DND-41 (cell line): Measurements from ENCODE around the gene PCDH9.

Experiments used
- EZH2 ChIP-seq: IDR thresholded peaks from 3 replicates; pipeline ENCODE4 v1.6.1; 2012; ENCODE audit warnings: borderline replicate concordance, low read depth, mild to moderate bottlenecking, moderate library complexity, low read length, inconsistent platforms; ENCODE audit not compliant: severe bottlenecking
- TF ChIP-seq, protein P1 (sequence below): IDR thresholded peaks from 2 replicates; pipeline ENCODE4 v1.5.1; 2012; ENCODE audit warnings: borderline replicate concordance, low read length, moderate library complexity, mild to moderate bottlenecking; ENCODE audit not compliant: poor library complexity, severe bottlenecking; ENCODE audit errors: extremely low read depth

DNA sequence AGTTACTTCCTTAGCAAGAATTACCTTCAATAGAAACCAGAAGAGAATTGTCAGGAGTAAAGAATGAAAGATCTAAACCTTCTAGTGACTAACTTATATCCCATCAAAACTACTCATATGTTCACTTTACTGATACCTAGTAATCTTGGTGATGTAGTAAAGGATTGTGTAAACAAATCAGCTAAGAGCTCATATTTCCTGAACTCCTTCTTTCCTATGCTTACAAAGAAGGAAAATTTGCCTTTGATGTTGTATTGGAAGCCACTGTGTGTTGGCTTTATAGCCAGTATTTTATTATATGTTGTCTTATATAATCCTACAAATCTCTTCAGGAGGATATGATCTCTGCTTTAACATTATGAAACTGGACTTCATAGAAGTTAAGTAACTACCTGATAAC lies 671.0 kb downstream of the PCDH9 start:
- no peak for TF ChIP-seq EZH2
- TF ChIP-seq, protein P1, sequence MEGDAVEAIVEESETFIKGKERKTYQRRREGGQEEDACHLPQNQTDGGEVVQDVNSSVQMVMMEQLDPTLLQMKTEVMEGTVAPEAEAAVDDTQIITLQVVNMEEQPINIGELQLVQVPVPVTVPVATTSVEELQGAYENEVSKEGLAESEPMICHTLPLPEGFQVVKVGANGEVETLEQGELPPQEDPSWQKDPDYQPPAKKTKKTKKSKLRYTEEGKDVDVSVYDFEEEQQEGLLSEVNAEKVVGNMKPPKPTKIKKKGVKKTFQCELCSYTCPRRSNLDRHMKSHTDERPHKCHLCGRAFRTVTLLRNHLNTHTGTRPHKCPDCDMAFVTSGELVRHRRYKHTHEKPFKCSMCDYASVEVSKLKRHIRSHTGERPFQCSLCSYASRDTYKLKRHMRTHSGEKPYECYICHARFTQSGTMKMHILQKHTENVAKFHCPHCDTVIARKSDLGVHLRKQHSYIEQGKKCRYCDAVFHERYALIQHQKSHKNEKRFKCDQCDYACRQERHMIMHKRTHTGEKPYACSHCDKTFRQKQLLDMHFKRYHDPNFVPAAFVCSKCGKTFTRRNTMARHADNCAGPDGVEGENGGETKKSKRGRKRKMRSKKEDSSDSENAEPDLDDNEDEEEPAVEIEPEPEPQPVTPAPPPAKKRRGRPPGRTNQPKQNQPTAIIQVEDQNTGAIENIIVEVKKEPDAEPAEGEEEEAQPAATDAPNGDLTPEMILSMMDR, result no peak
